ENCODE measurements around the gene PFN1. TPM values are rescaled to one million over a fixed set of nuclear protein-coding genes. Genes with fewer than 3 reads are reported as not detected.
"Not testable (repeated sequence)": the region's sequence is repeated elsewhere in the genome, so short reads cannot be mapped to it uniquely, and the experiment has no call there.

The PFN1 gene
- total RNA-seq, 1 experiment from 2014 or later, result 1,213 TPM

DNA sequence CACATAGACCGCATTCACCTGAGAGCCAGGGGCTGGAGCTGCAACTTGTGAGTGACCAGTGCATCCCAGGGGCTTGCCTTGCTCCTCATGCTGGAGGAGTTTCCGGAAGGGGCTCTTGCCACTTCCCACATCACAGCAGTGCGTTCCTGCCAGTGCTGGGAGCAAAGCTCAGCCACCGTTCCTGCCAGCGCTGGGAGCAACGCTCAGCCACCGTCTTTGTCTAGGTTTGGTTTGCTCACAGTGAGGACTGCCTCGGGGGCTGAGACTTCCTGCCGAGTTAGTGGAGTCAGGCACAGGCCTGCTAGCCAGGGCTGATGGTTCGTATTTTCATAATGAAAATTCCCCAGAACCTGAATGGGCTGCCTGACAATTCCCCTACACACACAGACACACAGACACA lies 40.0 kb downstream of the PFN1 start:
- ChIA-PET CTCF (interaction anchor here (0.6 to 3.0 kb wide), 7 partner anchors 9 to 176 kb away, joined by 3 to 15 read pairs (median 5); partner anchors contain the start of genes MED11, RNF167, SLC25A11 and SPAG7), RAD21 (ENCODE audit: low non-redundant PET in 1 of 2, low total read pairs in 2 of 2, uncharacterized antibody in 2 of 2, unreplicated experiment in 2 of 2) (interaction anchor here (1.8 kb wide), 2 partner anchors 59 to 154 kb away, joined by 8 to 9 read pairs; partner anchors contain the start of gene SPAG7 (in 1 of the 2)), POLR2A (interaction anchor here (1.1 kb wide), 1 partner anchor 38 kb away, joined by 4 read pairs; no protein-coding TSS in a partner anchor)
- BruUV-seq (replicated peaks), result no TSS peak
- intact Hi-C loops (cut with micrococcal nuclease), result loop anchor here (2.0 kb wide), 1 partner anchor 78 kb away; the partner anchor contains the start of gene CAMTA2
- no peaks in the 10 kb centered on the region for H3K27me3 ChIP-seq (ENCODE audit: insufficient read depth, low read length)
- no peak for DNase-seq (ENCODE audit: low read depth, low spot score)
- no peaks in the 10 kb centered on the region for H3K79me2 ChIP-seq (ENCODE audit: insufficient read depth, low read length)
- H3K9ac ChIP-seq (ENCODE audit: low read length), result no peak overlapping the region
- no peaks in the 10 kb centered on the region for H3K9me3 ChIP-seq (ENCODE audit: control insufficient read depth in 1 of 2, insufficient read depth in 1 of 2, low read depth in 1 of 2, low read length in 2 of 2)
- H2AFZ ChIP-seq (ENCODE audit: low read depth, low read length, poor library complexity, severe bottlenecking), result no peak overlapping the region
- H3K4me1 ChIP-seq (ENCODE audit: control insufficient read depth in 1 of 2, insufficient read depth in 2 of 2, low read length in 2 of 2), result peaks cover 7 to 22% of the 10 kb centered on the region in 2 experiments
- no peaks in the 10 kb centered on the region for H3K36me3 ChIP-seq (ENCODE audit: control insufficient read depth in 1 of 2, insufficient read depth in 2 of 2, low read length in 2 of 2)
- H3K4me3 ChIP-seq (replicated peaks in 1 of 2; ENCODE audit: low read depth in 1 of 2, low read length in 2 of 2), result no peak overlapping the region
- no peak for ATAC-seq
- no peak overlapping the region for H3K27ac ChIP-seq (ENCODE audit: low read depth, low read length)
- no peaks in the 10 kb centered on the region for H4K20me1 ChIP-seq (ENCODE audit: insufficient read depth)
- H3K9me2 ChIP-seq (ENCODE audit: insufficient read depth), result no peaks in the 10 kb centered on the region
- H3K4me2 ChIP-seq (ENCODE audit: low read length), result no peak overlapping the region
- TF ChIP-seq ELF1 (IDR thresholded peaks at IDR 0.05; ENCODE audit: borderline replicate concordance, low read depth) (no peak), CBX3 (IDR thresholded peaks at IDR 0.05; ENCODE audit: low read depth) (no peak), SRF (IDR thresholded peaks at IDR 0.05; ENCODE audit: low read depth) (no peak), FOSL1 (IDR thresholded peaks at IDR 0.05; ENCODE audit: low read depth) (no peak), ZFX (IDR thresholded peaks at IDR 0.05) (no peak), EZH2 (IDR thresholded peaks at IDR 0.05) (no peak), REST (IDR thresholded peaks at IDR 0.05; ENCODE audit: low read depth) (no peak), SIN3A (IDR thresholded peaks at IDR 0.05; ENCODE audit: low read depth) (no peak), POLR2A (IDR thresholded peaks at IDR 0.05; ENCODE audit: borderline replicate concordance, extremely low read depth, insufficient read depth, insufficient read length) (no peak), ZNF274 (IDR thresholded peaks at IDR 0.05; ENCODE audit: low read depth, low read length) (no peak), CEBPB (IDR thresholded peaks at IDR 0.05; ENCODE audit: low read depth) (no peak), SP1 (IDR thresholded peaks at IDR 0.05; ENCODE audit: low read depth) (no peak), RAD21 (IDR thresholded peaks at IDR 0.05; ENCODE audit: low read depth) (no peak)
- TF ChIP-seq, protein P1, sequence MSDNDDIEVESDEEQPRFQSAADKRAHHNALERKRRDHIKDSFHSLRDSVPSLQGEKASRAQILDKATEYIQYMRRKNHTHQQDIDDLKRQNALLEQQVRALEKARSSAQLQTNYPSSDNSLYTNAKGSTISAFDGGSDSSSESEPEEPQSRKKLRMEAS (IDR thresholded peaks at IDR 0.05), result no peak

GRCh38 chr17:4906642-4907041 lies 41.7 kb downstream of the PFN1 start:
- H3K27me3 ChIP-seq (ENCODE audit: insufficient read depth, low read length); H3K9me3 ChIP-seq (ENCODE audit: control insufficient read depth in 1 of 2, insufficient read depth in 1 of 2, low read depth in 1 of 2, low read length in 2 of 2); H4K20me1 ChIP-seq (ENCODE audit: insufficient read depth); H3K27ac ChIP-seq (ENCODE audit: low read depth, low read length); H3K4me3 ChIP-seq (replicated peaks in 1 of 2; ENCODE audit: low read depth in 1 of 2, low read length in 2 of 2); H3K36me3 ChIP-seq (ENCODE audit: control insufficient read depth in 1 of 2, insufficient read depth in 2 of 2, low read length in 2 of 2); H3K9me2 ChIP-seq (ENCODE audit: insufficient read depth); intact Hi-C loops (cut with micrococcal nuclease); H3K4me2 ChIP-seq (ENCODE audit: low read length); BruUV-seq (replicated peaks); H3K79me2 ChIP-seq (ENCODE audit: insufficient read depth, low read length); ATAC-seq; POLR2A ChIA-PET; RAD21 ChIA-PET (ENCODE audit: low non-redundant PET in 1 of 2, low total read pairs in 2 of 2, uncharacterized antibody in 2 of 2, unreplicated experiment in 2 of 2); CTCF ChIA-PET; H2AFZ ChIP-seq (ENCODE audit: low read depth, low read length, poor library complexity, severe bottlenecking); H3K9ac ChIP-seq (ENCODE audit: low read length); DNase-seq (ENCODE audit: low read depth, low spot score): not testable (repeated sequence)
- peaks cover 15 to 31% of the 10 kb centered on the region in 2 experiments for H3K4me1 ChIP-seq (ENCODE audit: control insufficient read depth in 1 of 2, insufficient read depth in 2 of 2, low read length in 2 of 2)

Data from HCT116 (cell line).